GM21381 (cell line): ENCODE results near the gene PALM.
"Not testable (repeated sequence)": the region's sequence is repeated elsewhere in the genome, so short reads cannot be mapped to it uniquely, and the experiment has no call there.

Source experiments
- ATAC-seq: cut with Tn5 transposase; IDR thresholded peaks from one replicate; pipeline ENCODE4 v1.9.1; 2021; ENCODE audit warnings: mild to moderate bottlenecking, moderate library complexity; ENCODE audit not compliant: unreplicated experiment

The PALM gene

GRCh38 chr19:708154-709143, at the start of gene PALM:
Gene PALM (plus strand): TSS chr19:708935. CDS start chr19:709147, 212 bp downstream.
- no peak for ATAC-seq

- ATAC-seq, result no peak
These were observed 47.8 kb upstream of the PALM start for GRCh38 chr19:660793-661426.

- ATAC-seq, result no peak
These were observed 47.1 kb upstream of the PALM start for GRCh38 chr19:661427-662196.

- ATAC-seq, result peak; percentile 3
These were observed 46.4 kb upstream of the PALM start for GRCh38 chr19:662207-662961.

- ATAC-seq, result peak; percentile 61
These were observed 45.6 kb upstream of the PALM start, which contains the start of gene RNF126 for GRCh38 chr19:662962-663681. Gene RNF126 (minus strand): TSS chr19:663214. CDS start chr19:663121, 93 bp downstream.

GRCh38 chr19:663682-664117, 45.0 kb upstream of the PALM start:
- ATAC-seq, result no peak

- ATAC-seq, result no peak
These were observed 43.8 kb upstream of the PALM start for GRCh38 chr19:664913-665443.

- not testable (repeated sequence) for ATAC-seq
These were observed 41.7 kb upstream of the PALM start for GRCh38 chr19:666985-667573.

- ATAC-seq, result not testable (repeated sequence)
These were observed 39.9 kb upstream of the PALM start for GRCh38 chr19:668675-669434.

GRCh38 chr19:670609-671075, 38.1 kb upstream of the PALM start:
- no peak for ATAC-seq

- ATAC-seq, result no peak
These were observed 34.2 kb upstream of the PALM start for GRCh38 chr19:674282-675151.

GRCh38 chr19:676007-676338, 32.8 kb upstream of the PALM start:
- no peak for ATAC-seq

- ATAC-seq, result no peak
These were observed 32.2 kb upstream of the PALM start, which contains the start of gene FSTL3 for GRCh38 chr19:676339-677105. Gene FSTL3 (plus strand): TSS chr19:676392. CDS start chr19:676424, 32 bp downstream.

GRCh38 chr19:677201-677600, 31.5 kb upstream of the PALM start:
- ATAC-seq, result no peak

- no peak for ATAC-seq
These were observed 30.9 kb upstream of the PALM start for GRCh38 chr19:677601-678436.
